ENCODE results near the gene MYLK. TPM values are rescaled to one million over a fixed set of nuclear protein-coding genes. Genes with fewer than 3 reads are reported as not detected.
A peak's percentile ranks its signal among the peaks of the same experiment; 100 is the strongest.

MYLK gene
- total and polyA plus RNA-seq, 2 experiments from 2014 or later = 13.1 to 27.1 TPM

DNA sequence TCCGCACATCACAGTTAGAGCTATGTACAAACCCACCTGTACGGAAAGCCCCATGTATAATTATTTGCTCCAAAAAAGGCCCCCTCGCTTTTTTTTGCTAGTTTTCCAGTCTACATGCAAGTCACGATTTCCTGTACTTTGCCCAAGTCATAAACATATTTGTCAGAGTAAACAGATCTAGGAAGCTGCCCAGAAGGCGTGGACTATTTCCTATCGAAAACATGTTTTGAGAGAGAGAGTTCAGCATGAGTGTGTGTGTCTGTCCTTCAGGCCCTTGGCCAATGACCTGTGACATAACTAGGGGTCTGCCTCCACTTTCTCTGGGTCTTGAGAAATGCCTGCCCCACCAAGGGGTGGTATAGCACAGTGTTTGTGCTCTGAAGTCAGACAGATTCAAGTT, 226.6 kb downstream of the MYLK start:
- peak overlapping the region; percentile 56 for H3K27ac ChIP-seq
- DNase-seq (ENCODE audit: low spot score) = peak; percentile 42
- no peaks in the 10 kb centered on the region for H3K27me3 ChIP-seq
- no peak for TF ChIP-seq CTCF (IDR thresholded peaks at IDR 0.05; ENCODE audit: poor library complexity)
- no peak for TF ChIP-seq EZH2 (IDR thresholded peaks at IDR 0.05; ENCODE audit: borderline replicate concordance)
- no peak for TF ChIP-seq EZH2phosphoT487 (IDR thresholded peaks at IDR 0.05; ENCODE audit: low read depth, severe bottlenecking, unreplicated experiment)
- H3K9me3 ChIP-seq (ENCODE audit: low read depth) = no peaks in the 10 kb centered on the region
- no peak overlapping the region for H3K4me2 ChIP-seq
- peaks cover 32% of the 10 kb centered on the region for H3K4me1 ChIP-seq (ENCODE audit: insufficient read depth)
- H4K20me1 ChIP-seq (ENCODE audit: insufficient read depth, poor library complexity, severe bottlenecking) = no peaks in the 10 kb centered on the region
- no peaks in the 10 kb centered on the region for H3K9me2 ChIP-seq (replicated peaks; ENCODE audit: insufficient read depth)
- no peak overlapping the region for H2AFZ ChIP-seq
- WGBS (ENCODE audit: low lambda C conversion rate, missing lambda C conversion rate) = 68% methylated on average over 6 of the region's 6 CpGs
- H3K4me3 ChIP-seq = no peak overlapping the region
- H3K36me3 ChIP-seq (replicated peaks; ENCODE audit: insufficient read depth, low read depth) = no peaks in the 10 kb centered on the region
- no peaks in the 10 kb centered on the region for H3K79me2 ChIP-seq

GRCh38 chr3:123657111-123657510, 227.0 kb downstream of the MYLK start:
- H3K4me2 ChIP-seq = no peak overlapping the region
- TF ChIP-seq CTCF (IDR thresholded peaks at IDR 0.05; ENCODE audit: poor library complexity) (no peak), EZH2 (IDR thresholded peaks at IDR 0.05; ENCODE audit: borderline replicate concordance) (no peak), EZH2phosphoT487 (IDR thresholded peaks at IDR 0.05; ENCODE audit: low read depth, severe bottlenecking, unreplicated experiment) (no peak)
- H3K79me2 ChIP-seq = no peaks in the 10 kb centered on the region
- H3K4me1 ChIP-seq (ENCODE audit: insufficient read depth) = peaks cover 32% of the 10 kb centered on the region
- H3K27me3 ChIP-seq = no peaks in the 10 kb centered on the region
- no peaks in the 10 kb centered on the region for H3K9me2 ChIP-seq (replicated peaks; ENCODE audit: insufficient read depth)
- no peak overlapping the region for H2AFZ ChIP-seq
- no peaks in the 10 kb centered on the region for H3K9me3 ChIP-seq (ENCODE audit: low read depth)
- H3K27ac ChIP-seq = peak overlapping the region; percentile 56
- H4K20me1 ChIP-seq (ENCODE audit: insufficient read depth, poor library complexity, severe bottlenecking) = no peaks in the 10 kb centered on the region
- H3K4me3 ChIP-seq = no peak overlapping the region
- H3K36me3 ChIP-seq (replicated peaks; ENCODE audit: insufficient read depth, low read depth) = no peaks in the 10 kb centered on the region
- no peak for DNase-seq (ENCODE audit: low spot score)
- WGBS (ENCODE audit: low lambda C conversion rate, missing lambda C conversion rate) = 95% methylated on average over 10 of the region's 10 CpGs

GRCh38 chr3:123656691-123657090, 227.4 kb downstream of the MYLK start:
- no peak overlapping the region for H2AFZ ChIP-seq
- H3K27ac ChIP-seq = no peak overlapping the region
- DNase-seq (ENCODE audit: low spot score) = no peak
- no peaks in the 10 kb centered on the region for H4K20me1 ChIP-seq (ENCODE audit: insufficient read depth, poor library complexity, severe bottlenecking)
- H3K36me3 ChIP-seq (replicated peaks; ENCODE audit: insufficient read depth, low read depth) = no peaks in the 10 kb centered on the region
- H3K4me2 ChIP-seq = no peak overlapping the region
- TF ChIP-seq EZH2 (IDR thresholded peaks at IDR 0.05; ENCODE audit: borderline replicate concordance) = no peak
- TF ChIP-seq CTCF (IDR thresholded peaks at IDR 0.05; ENCODE audit: poor library complexity) = peak; percentile 18
- no peak for TF ChIP-seq EZH2phosphoT487 (IDR thresholded peaks at IDR 0.05; ENCODE audit: low read depth, severe bottlenecking, unreplicated experiment)
- peaks cover 32% of the 10 kb centered on the region for H3K4me1 ChIP-seq (ENCODE audit: insufficient read depth)
- no peaks in the 10 kb centered on the region for H3K9me3 ChIP-seq (ENCODE audit: low read depth)
- no peaks in the 10 kb centered on the region for H3K27me3 ChIP-seq
- 86% methylated on average over 2 of the region's 2 CpGs for WGBS (ENCODE audit: low lambda C conversion rate, missing lambda C conversion rate)
- no peaks in the 10 kb centered on the region for H3K79me2 ChIP-seq
- no peaks in the 10 kb centered on the region for H3K9me2 ChIP-seq (replicated peaks; ENCODE audit: insufficient read depth)
- no peak overlapping the region for H3K4me3 ChIP-seq

- no peaks in the 10 kb centered on the region for H3K27me3 ChIP-seq
- H3K27ac ChIP-seq = no peak overlapping the region
- no peaks in the 10 kb centered on the region for H3K9me3 ChIP-seq (ENCODE audit: low read depth)
- no peaks in the 10 kb centered on the region for H4K20me1 ChIP-seq (ENCODE audit: insufficient read depth, poor library complexity, severe bottlenecking)
- no peak overlapping the region for H3K4me3 ChIP-seq
- peaks cover 30% of the 10 kb centered on the region for H3K4me1 ChIP-seq (ENCODE audit: insufficient read depth)
- no peaks in the 10 kb centered on the region for H3K9me2 ChIP-seq (replicated peaks; ENCODE audit: insufficient read depth)
- no peak overlapping the region for H2AFZ ChIP-seq
- no peaks in the 10 kb centered on the region for H3K79me2 ChIP-seq
- H3K4me2 ChIP-seq = no peak overlapping the region
- no peaks in the 10 kb centered on the region for H3K36me3 ChIP-seq (replicated peaks; ENCODE audit: insufficient read depth, low read depth)
- TF ChIP-seq EZH2phosphoT487 (IDR thresholded peaks at IDR 0.05; ENCODE audit: low read depth, severe bottlenecking, unreplicated experiment) = no peak
- TF ChIP-seq CTCF (IDR thresholded peaks at IDR 0.05; ENCODE audit: poor library complexity) = no peak
- no peak for DNase-seq (ENCODE audit: low spot score)
- 98% methylated on average over 3 of the region's 3 CpGs for WGBS (ENCODE audit: low lambda C conversion rate, missing lambda C conversion rate)
These were observed 227.9 kb downstream of the MYLK start for GRCh38 chr3:123656274-123656673.
